ENCODE measurements around the gene GPHB5. TPM values are rescaled to one million over a fixed set of nuclear protein-coding genes. Genes with fewer than 3 reads are reported as not detected.

The GPHB5 gene
- total RNA-seq, 2 donors from 2014 or later, result not detected

- Histone ChIP-seq H3K27ac (no peak overlapping the region), H3K36me3 (no peaks in the 10 kb centered on the region), H3K9ac (ENCODE audit: low read depth in 2 of 2, low read length in 2 of 2) (no peak overlapping the region), H3K4me1 (no peaks in the 10 kb centered on the region), H3K27me3 (no peaks in the 10 kb centered on the region), H3K4me3 (no peak overlapping the region), H3K9me3 (no peaks in the 10 kb centered on the region)
- intact Hi-C loops (cut with DNase I), result no loop called here
- no peak for DNase-seq
- TF ChIP-seq CTCF (IDR thresholded peaks at IDR 0.05), result no peak
Observed at GRCh38 chr14:63345826-63346225, 27.1 kb upstream of the GPHB5 start.

DNA sequence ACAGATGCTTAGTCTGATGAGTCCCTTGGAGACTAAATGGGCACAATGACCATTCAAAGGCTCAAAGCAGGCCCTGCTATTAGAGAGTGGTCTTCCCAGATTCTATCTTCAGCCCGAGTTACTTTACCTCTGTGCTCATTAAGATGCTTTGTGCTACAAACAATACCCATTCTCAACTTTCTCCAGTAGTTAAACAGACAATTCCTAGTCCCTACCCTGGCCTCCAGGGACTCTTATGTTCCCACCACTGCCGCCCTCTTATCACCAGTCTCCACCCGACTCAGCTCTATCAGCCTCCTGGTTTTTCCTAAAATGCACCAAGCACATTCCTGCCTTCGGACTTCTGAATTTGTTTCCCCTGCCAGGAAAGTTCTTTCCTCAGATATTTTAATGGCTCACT is 25.6 kb upstream of the GPHB5 start:
- no peak overlapping the region for H3K27ac ChIP-seq
- no peak for DNase-seq

GRCh38 chr14:63343878-63344277 is 25.1 kb upstream of the GPHB5 start:
- no peaks in the 10 kb centered on the region for H3K4me1 ChIP-seq
- H3K27ac ChIP-seq, result no peak overlapping the region
- no peak for TF ChIP-seq CTCF (IDR thresholded peaks at IDR 0.05)
- no peaks in the 10 kb centered on the region for H3K36me3 ChIP-seq
- no peak overlapping the region for H3K4me3 ChIP-seq
- DNase-seq, result no peak
- H3K9me3 ChIP-seq, result no peaks in the 10 kb centered on the region
- intact Hi-C loops (cut with DNase I), result no loop called here
- H3K9ac ChIP-seq (ENCODE audit: low read depth in 2 of 2, low read length in 2 of 2), result no peak overlapping the region
- no peaks in the 10 kb centered on the region for H3K27me3 ChIP-seq

More for the DNA sequence above, 25.6 kb upstream of the GPHB5 start:
- no peaks in the 10 kb centered on the region for H3K9me3 ChIP-seq
- H3K9ac ChIP-seq (ENCODE audit: low read depth in 2 of 2, low read length in 2 of 2), result no peak overlapping the region
- H3K36me3 ChIP-seq, result no peaks in the 10 kb centered on the region
- TF ChIP-seq CTCF (IDR thresholded peaks at IDR 0.05), result no peak
- H3K27me3 ChIP-seq, result no peaks in the 10 kb centered on the region
- no peaks in the 10 kb centered on the region for H3K4me1 ChIP-seq
- intact Hi-C loops (cut with DNase I), result no loop called here
- H3K4me3 ChIP-seq, result no peak overlapping the region

GRCh38 chr14:63342371-63342770 is 23.6 kb upstream of the GPHB5 start:
- H3K4me1 ChIP-seq, result no peaks in the 10 kb centered on the region
- no peaks in the 10 kb centered on the region for H3K36me3 ChIP-seq
- no peaks in the 10 kb centered on the region for H3K27me3 ChIP-seq
- H3K9ac ChIP-seq (ENCODE audit: low read depth in 2 of 2, low read length in 2 of 2), result no peak overlapping the region
- intact Hi-C loops (cut with DNase I), result no loop called here
- H3K9me3 ChIP-seq, result no peaks in the 10 kb centered on the region
- DNase-seq, result no peak
- H3K4me3 ChIP-seq, result no peak overlapping the region
- H3K27ac ChIP-seq, result no peak overlapping the region
- no peak for TF ChIP-seq CTCF (IDR thresholded peaks at IDR 0.05)

GRCh38 chr14:63328787-63329737 is 10.3 kb upstream of the GPHB5 start:
- H3K27me3 ChIP-seq, result no peaks in the 10 kb centered on the region
- TF ChIP-seq CTCF (IDR thresholded peaks at IDR 0.05), result no peak
- no peak overlapping the region for H3K27ac ChIP-seq
- intact Hi-C loops (cut with DNase I), result no loop called here
- H3K9ac ChIP-seq (ENCODE audit: low read depth in 2 of 2, low read length in 2 of 2), result no peak overlapping the region
- H3K9me3 ChIP-seq, result no peaks in the 10 kb centered on the region
- no peaks in the 10 kb centered on the region for H3K36me3 ChIP-seq
- DNase-seq, result no peak
- H3K4me3 ChIP-seq, result no peak overlapping the region
- no peaks in the 10 kb centered on the region for H3K4me1 ChIP-seq
